Left ventricle myocardium inferior (tissue), 1 donor: ENCODE measurements around the gene LARP1B. TPM values are rescaled to one million over a fixed set of nuclear protein-coding genes. Genes with fewer than 3 reads are reported as not detected.

Experiments used
- DNase-seq: peaks from one replicate; pipeline ENCODE4 v3.0.0-alpha.2; 2020
- H3K27ac ChIP-seq: fragments of 200-600 bp; replicated peaks from 2 replicates; pipeline ENCODE4 v1.8.0; 2021
- H3K27me3 ChIP-seq: fragments of 200-600 bp; 2 replicates; pipeline ENCODE4 v1.8.0; 2021; ENCODE audit warnings: low read depth
- H3K36me3 ChIP-seq: fragments of 200-600 bp; 2 replicates; pipeline ENCODE4 v1.8.0; 2021
- H3K4me1 ChIP-seq: fragments of 200-600 bp; 2 replicates; pipeline ENCODE4 v1.8.0; 2021
- H3K4me3 ChIP-seq: fragments of 200-600 bp; 2 replicates; pipeline ENCODE4 v1.8.0; 2021; ENCODE audit warnings: mild to moderate bottlenecking, moderate library complexity
- H3K9me3 ChIP-seq: fragments of 200-600 bp; replicated peaks from 2 replicates; pipeline ENCODE4 v1.8.0; 2021
- intact Hi-C: fragments of 100-400 bp; cut with micrococcal nuclease; formaldehyde crosslinking; loops from one replicate; pipeline ENCODE4 v1.11.0; 2022
- total RNA-seq: library from RNA; stranded (reverse); fragmentation: NEBNext Ultra II Directional; extraction: Animal tissue kit (Norgen Biotek cat#: 25700); gene quantifications from one replicate; pipeline ENCODE4 v1.2.1, GENCODE V29; 2021
- TF ChIP-seq, protein P1 (sequence below): fragments of 200-600 bp; IDR thresholded peaks from 2 replicates; pipeline ENCODE4 v1.8.0; 2021; ENCODE audit warnings: antibody characterized with exemption, mild to moderate bottlenecking, borderline replicate concordance
- donor health status: DM: no; HTN: yes; CAD: no; lungs with severe emphysema.

The LARP1B gene
- total RNA-seq, 1 donor from 2014 or later, result 16.1 TPM

DNA sequence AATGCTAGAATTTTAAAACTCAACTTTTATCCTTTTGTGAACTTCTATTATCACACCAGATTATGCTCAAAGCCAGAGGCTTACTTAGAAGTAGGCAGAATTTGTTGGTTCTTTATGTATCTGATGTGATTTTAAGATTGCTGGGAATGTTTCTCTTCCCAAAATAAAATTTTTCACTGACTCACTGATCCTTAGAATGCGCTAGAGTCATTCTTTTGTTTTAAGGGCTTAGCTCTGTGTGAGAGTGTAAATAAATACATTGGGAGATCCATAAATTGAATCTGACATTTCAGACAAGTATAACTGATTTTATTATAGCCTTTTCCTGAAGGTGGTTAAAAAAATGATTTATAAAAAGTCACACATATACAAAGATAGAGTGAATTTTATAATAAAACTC is 101.3 kb downstream of the LARP1B start:
- Histone ChIP-seq H3K9me3 (no peaks in the 10 kb centered on the region), H3K27me3 (no peaks in the 10 kb centered on the region), H3K4me1 (peaks cover 8% of the 10 kb centered on the region), H3K36me3 (no peaks in the 10 kb centered on the region), H3K27ac (no peak overlapping the region), H3K4me3 (no peak overlapping the region)
- DNase-seq, result no peak
- TF ChIP-seq, protein P1, sequence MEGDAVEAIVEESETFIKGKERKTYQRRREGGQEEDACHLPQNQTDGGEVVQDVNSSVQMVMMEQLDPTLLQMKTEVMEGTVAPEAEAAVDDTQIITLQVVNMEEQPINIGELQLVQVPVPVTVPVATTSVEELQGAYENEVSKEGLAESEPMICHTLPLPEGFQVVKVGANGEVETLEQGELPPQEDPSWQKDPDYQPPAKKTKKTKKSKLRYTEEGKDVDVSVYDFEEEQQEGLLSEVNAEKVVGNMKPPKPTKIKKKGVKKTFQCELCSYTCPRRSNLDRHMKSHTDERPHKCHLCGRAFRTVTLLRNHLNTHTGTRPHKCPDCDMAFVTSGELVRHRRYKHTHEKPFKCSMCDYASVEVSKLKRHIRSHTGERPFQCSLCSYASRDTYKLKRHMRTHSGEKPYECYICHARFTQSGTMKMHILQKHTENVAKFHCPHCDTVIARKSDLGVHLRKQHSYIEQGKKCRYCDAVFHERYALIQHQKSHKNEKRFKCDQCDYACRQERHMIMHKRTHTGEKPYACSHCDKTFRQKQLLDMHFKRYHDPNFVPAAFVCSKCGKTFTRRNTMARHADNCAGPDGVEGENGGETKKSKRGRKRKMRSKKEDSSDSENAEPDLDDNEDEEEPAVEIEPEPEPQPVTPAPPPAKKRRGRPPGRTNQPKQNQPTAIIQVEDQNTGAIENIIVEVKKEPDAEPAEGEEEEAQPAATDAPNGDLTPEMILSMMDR, result no peak
- intact Hi-C loops, result no loop called here

DNA sequence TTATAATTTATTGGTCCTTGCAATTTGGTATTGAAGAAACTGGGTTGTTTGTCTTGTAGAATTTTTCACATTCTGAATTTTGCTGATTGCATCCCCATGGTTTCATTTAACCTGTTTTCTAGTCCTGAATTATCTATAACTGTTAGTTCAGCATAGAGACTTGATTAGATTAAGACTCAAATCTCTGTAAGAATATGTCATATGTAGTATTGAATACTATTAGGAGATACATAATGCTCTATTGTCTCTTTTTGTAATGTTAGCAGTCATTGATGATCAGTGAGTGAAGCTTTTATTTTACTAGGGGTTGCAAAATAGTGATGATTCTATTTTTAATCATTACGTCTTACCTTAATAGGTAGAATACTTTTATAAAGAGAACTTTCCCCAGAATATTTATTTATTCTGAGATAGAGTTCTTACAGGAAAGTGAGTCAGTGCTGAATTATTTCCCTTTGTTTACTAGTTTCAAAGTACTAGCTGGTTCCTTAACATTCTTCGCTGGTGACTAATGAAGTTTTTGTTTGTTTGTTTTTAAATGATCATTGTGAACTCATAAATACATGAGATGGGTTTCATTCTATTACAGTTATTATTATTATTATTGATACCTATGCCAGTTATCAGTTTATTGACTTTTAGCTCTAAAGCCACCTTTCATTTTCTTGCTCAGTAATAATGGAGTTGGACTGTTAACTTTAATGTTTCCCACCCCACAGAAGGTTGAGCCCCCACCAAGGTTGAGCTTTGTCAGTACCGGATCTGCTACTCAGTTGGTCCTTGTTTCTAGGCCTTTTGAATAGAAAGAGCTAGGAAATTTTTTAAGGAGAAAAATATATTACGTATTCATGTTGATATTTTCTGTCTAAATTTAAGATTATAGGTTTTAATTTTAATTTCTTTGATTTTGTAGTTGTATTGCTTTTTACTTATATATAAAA is 102.3 kb downstream of the LARP1B start:
- Histone ChIP-seq H3K9me3 (no peaks in the 10 kb centered on the region), H3K4me1 (peaks cover 8% of the 10 kb centered on the region), H3K27me3 (no peaks in the 10 kb centered on the region), H3K27ac (peak overlapping the region; percentile 62), H3K36me3 (no peaks in the 10 kb centered on the region), H3K4me3 (no peak overlapping the region)
- TF ChIP-seq, protein P1, result no peak
- DNase-seq, result no peak
- intact Hi-C loops, result no loop called here

DNA sequence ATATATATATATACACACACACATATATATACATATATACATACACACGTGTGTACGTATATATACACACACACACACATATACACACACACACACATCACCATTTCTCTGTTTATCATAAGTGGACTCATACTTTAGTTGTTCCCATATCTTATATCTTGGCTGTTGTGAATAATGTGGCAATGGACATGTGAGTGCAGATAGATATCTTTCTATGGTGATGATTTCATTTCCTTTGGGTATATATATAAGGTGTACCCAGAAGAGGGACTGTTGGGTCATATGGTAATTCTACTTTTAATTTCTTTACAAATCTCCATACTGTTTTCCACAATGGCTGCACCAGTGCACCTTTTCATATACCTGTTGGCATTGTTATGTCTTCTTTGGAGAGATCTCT is 105.9 kb downstream of the LARP1B start:
- Histone ChIP-seq H3K4me1 (no peaks in the 10 kb centered on the region), H3K9me3 (no peaks in the 10 kb centered on the region), H3K4me3 (no peak overlapping the region), H3K27me3 (no peaks in the 10 kb centered on the region), H3K36me3 (no peaks in the 10 kb centered on the region), H3K27ac (no peak overlapping the region)
- TF ChIP-seq, protein P1, result no peak
- no peak for DNase-seq
- intact Hi-C loops, result no loop called here

DNA sequence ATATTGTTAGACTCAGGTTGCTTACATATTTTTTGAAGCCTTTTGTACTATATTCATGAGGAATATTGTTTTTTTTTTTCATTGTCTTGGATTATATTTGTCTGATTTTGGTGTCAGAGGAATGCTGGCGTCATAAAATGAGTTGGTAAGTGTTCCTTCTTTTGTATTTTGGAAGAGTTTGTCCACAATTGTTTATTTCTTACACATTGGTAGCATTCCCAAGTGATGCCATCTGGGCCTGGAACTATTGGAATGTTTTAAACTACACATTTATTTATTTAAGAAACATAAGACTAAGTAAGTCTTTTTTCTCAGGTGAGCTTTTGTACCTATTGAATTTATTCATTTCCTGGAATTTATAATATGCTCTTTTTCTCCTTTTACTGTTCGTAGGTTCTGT is 107.6 kb downstream of the LARP1B start:
- no peak overlapping the region for H3K4me3 ChIP-seq
- DNase-seq, result no peak
- intact Hi-C loops, result no loop called here
- H3K27me3 ChIP-seq, result no peaks in the 10 kb centered on the region
- H3K27ac ChIP-seq, result no peak overlapping the region
- no peaks in the 10 kb centered on the region for H3K9me3 ChIP-seq
- H3K36me3 ChIP-seq, result no peaks in the 10 kb centered on the region
- TF ChIP-seq, protein P1, result no peak
- no peaks in the 10 kb centered on the region for H3K4me1 ChIP-seq

DNA sequence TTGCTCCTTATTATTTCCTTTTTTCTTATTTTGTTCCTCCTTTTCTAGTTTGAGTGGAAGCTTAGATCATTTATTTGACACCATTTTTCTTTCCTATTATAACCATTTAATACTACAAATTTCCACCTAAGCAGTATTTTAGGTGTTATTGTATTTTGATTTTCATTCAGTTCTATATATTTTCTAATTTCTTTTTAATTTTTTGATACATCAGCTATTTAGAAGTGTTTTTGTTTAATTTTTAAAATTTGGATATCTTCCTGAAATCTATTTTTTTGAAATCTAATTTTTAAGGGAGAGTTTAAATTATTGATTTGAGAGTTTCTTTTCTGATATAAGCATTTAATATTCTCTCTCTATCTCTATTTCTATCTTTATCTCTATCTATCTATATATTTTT is 108.1 kb downstream of the LARP1B start:
- TF ChIP-seq, protein P1, result no peak
- no peaks in the 10 kb centered on the region for H3K27me3 ChIP-seq
- H3K27ac ChIP-seq, result no peak overlapping the region
- H3K36me3 ChIP-seq, result no peaks in the 10 kb centered on the region
- H3K4me1 ChIP-seq, result no peaks in the 10 kb centered on the region
- no peak overlapping the region for H3K4me3 ChIP-seq
- intact Hi-C loops, result no loop called here
- no peak for DNase-seq
- no peaks in the 10 kb centered on the region for H3K9me3 ChIP-seq
